ENCODE measurements around the gene POLR3A. TPM values are rescaled to one million over a fixed set of nuclear protein-coding genes. Genes with fewer than 3 reads are reported as not detected.
"Not testable (repeated sequence)": the region's sequence is repeated elsewhere in the genome, so short reads cannot be mapped to it uniquely, and the experiment has no call there.

The POLR3A gene
- total RNA-seq, 1 donor from 2014 or later = 29.5 TPM

DNA sequence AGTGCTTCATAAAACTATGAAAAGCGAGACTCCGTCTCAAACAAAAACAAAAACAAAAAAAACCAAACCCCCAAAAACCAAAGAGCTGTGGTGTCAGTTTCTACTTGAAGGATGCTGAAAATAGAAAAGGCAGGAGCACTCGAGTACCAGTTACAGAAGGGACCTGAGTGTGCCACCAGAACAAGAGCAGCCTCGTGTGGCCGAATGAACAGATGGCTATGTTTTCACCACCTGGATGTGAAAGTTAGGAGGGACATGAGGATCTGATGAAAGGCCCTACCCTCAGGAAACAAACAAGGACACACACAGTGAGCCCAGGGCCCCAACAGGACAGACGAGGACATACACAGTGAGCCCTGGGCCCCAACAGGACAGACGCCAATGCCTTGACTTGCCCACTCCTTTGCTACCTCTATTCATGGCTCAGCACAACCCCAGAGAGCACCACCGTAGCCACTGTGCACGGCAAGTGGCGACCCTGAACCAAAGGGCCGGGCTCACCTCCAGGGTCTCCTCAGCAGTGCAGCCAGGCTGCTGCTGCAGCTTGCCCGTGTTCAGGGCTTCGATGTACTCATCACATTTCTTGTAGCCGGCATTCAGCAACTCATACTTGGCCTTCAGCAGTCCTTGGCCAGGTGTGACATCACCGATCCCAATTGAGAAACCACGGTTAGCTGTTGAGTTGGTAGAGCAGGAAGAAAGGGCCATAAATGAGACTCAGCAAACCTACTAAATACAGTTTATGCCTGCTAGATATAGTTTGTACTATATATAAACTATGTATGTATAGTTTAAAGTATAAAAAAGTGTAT, 24.9 kb downstream of the POLR3A start:
- Mint-ChIP-seq H3K27me3 (ENCODE audit: insufficient read depth) (no peaks in the 10 kb centered on the region), H3K4me1 (ENCODE audit: low read depth) (no peaks in the 10 kb centered on the region), H3K9me3 (no peaks in the 10 kb centered on the region), H3K36me3 (ENCODE audit: low read depth) (peaks cover 56% of the 10 kb centered on the region), H3K27ac (no peak overlapping the region), H3K4me3 (no peak overlapping the region)
- no peak for DNase-seq (ENCODE audit: low spot score)
- intact Hi-C loops (cut with micrococcal nuclease) = no loop called here

DNA sequence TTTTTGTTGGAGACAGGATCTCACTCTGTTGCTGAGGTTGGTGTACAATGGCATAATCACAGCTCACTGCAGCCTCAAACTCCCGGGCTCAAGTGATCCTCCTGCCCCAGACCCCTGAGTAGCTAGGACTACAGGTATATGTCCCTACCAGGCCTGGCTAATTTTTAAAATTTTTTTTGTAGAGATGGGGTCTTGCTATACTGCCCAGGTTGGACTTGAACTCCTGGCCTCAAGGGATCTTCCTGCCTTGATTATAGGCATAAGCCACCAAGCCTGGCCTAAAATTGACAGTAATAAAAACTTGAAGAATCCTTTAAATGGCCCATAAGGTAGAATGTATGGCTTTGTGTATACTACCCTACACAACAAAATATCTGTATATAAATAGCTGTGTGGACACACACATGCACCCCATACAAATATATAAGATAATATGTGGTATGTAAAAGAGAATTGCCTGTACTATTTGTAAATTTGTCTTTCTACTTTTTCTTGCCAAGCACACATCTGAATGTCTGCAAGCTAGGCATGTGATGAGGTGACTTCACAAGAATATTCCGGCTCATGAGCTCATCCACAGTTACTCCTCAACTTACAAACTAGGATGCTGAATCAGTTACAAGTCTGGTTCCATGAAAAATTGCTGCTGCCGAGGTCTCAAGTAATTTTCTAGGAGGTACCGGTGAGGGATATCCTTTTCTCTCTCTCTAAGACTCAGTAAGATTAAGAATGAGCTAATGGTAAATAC, 26.6 kb downstream of the POLR3A start:
- Mint-ChIP-seq H3K4me3 (no peak overlapping the region), H3K27me3 (ENCODE audit: insufficient read depth) (no peaks in the 10 kb centered on the region), H3K9me3 (no peaks in the 10 kb centered on the region), H3K27ac (no peak overlapping the region), H3K36me3 (ENCODE audit: low read depth) (peaks cover 56% of the 10 kb centered on the region), H3K4me1 (ENCODE audit: low read depth) (no peaks in the 10 kb centered on the region)
- no peak for DNase-seq (ENCODE audit: low spot score)
- intact Hi-C loops (cut with micrococcal nuclease) = no loop called here

DNA sequence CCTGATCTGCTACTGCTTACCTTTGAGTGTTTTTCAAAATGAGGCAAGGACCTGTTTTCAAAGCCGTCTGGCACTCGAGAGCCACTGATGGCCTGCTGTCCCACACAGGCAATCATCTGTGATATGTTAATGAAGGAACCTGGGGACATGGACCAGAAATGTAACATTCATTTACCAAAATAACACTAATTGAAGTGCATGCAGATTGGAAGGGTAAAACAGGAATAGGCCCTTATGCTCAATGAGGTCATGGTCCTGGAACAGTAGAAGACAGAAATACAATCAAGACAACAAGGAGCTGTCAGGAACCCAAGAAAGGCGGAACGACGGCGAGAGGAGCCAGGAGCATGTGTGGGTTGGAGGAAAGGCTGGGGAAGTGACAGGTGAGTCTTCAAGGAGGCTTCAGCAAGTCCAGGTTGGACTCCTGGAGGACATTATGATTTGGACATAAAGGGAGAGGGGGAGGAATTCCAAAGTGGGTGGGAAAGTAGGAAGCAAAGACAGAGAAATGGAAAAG, 28.3 kb downstream of the POLR3A start:
- intact Hi-C loops (cut with micrococcal nuclease) = no loop called here
- Mint-ChIP-seq H3K4me1 (ENCODE audit: low read depth) (no peaks in the 10 kb centered on the region), H3K9me3 (no peaks in the 10 kb centered on the region), H3K27ac (no peak overlapping the region), H3K4me3 (no peak overlapping the region), H3K27me3 (ENCODE audit: insufficient read depth) (no peaks in the 10 kb centered on the region), H3K36me3 (ENCODE audit: low read depth) (peaks cover 59% of the 10 kb centered on the region)
- no peak for DNase-seq (ENCODE audit: low spot score)

DNA sequence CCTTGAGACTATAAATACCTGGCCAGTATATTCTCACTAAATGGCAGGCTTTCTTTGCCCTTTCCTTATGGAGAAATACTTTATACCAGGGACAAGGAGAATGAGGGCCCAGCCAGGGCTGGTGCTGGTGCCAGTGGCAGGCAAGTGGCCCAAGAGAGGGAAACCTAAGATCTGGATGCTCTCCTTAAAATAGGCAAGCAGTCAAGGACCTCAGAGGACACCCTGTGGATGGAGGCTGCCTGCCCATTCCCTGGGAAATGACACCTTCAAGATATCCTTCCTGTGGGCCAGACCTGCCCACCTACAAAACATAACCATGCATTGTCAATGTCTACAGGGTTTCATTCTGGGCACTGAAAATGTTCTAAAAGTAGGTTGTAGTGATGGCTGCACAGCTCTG, 29.1 kb downstream of the POLR3A start:
- no peaks in the 10 kb centered on the region for H3K9me3 Mint-ChIP-seq
- intact Hi-C loops (cut with micrococcal nuclease) = no loop called here
- H3K4me1 Mint-ChIP-seq (ENCODE audit: low read depth) = no peaks in the 10 kb centered on the region
- no peak overlapping the region for H3K4me3 Mint-ChIP-seq
- DNase-seq (ENCODE audit: low spot score) = no peak
- peaks cover 53% of the 10 kb centered on the region for H3K36me3 Mint-ChIP-seq (ENCODE audit: low read depth)
- H3K27ac Mint-ChIP-seq = no peak overlapping the region
- no peaks in the 10 kb centered on the region for H3K27me3 Mint-ChIP-seq (ENCODE audit: insufficient read depth)

DNA sequence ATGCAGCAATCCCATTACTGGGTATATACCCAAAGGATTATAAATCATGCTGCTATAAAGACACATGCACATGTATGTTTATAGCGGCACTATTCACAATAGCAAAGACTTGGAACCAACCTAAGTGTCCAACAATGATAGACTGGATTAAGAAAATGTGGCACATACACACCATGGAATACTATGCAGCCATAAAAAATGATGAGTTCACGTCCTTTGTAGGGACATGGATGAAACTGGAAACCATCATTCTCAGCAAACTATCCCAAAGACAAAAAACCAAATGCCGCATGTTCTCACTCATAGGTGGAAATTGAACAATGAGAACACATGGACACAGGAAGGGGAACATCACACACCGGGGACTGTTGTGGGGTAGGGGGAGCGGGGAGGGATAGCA, 30.5 kb downstream of the POLR3A start:
- DNase-seq (ENCODE audit: low spot score); H3K4me1 Mint-ChIP-seq (ENCODE audit: low read depth); H3K4me3 Mint-ChIP-seq; H3K27me3 Mint-ChIP-seq (ENCODE audit: insufficient read depth); H3K9me3 Mint-ChIP-seq; intact Hi-C loops (cut with micrococcal nuclease); H3K27ac Mint-ChIP-seq: not testable (repeated sequence)
- peaks cover 52% of the 10 kb centered on the region for H3K36me3 Mint-ChIP-seq (ENCODE audit: low read depth)

DNA sequence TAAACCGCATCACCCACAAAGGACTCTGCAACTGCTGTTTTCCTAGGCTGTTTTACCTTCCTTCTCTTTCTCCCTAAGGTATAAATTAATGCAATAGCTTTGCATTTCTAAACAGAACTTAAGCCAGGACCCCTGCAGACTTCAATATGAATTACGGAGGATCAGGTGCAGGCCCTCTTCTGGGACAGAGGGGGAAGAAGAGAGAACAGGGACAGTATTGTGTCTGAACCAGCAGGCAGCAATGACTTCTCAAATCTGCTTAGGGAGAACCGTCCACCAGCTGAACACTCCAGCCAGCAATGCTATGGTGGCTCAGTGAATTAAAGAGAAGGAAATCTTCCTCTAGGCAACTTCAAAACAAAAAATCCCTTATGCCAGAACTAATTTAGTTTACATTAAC, 35.7 kb downstream of the POLR3A start:
- H3K4me3 Mint-ChIP-seq = no peak overlapping the region
- no peak for DNase-seq (ENCODE audit: low spot score)
- H3K9me3 Mint-ChIP-seq = no peaks in the 10 kb centered on the region
- peaks cover 50% of the 10 kb centered on the region for H3K36me3 Mint-ChIP-seq (ENCODE audit: low read depth)
- H3K27me3 Mint-ChIP-seq (ENCODE audit: insufficient read depth) = no peaks in the 10 kb centered on the region
- H3K4me1 Mint-ChIP-seq (ENCODE audit: low read depth) = no peaks in the 10 kb centered on the region
- no peak overlapping the region for H3K27ac Mint-ChIP-seq
- intact Hi-C loops (cut with micrococcal nuclease) = no loop called here

DNA sequence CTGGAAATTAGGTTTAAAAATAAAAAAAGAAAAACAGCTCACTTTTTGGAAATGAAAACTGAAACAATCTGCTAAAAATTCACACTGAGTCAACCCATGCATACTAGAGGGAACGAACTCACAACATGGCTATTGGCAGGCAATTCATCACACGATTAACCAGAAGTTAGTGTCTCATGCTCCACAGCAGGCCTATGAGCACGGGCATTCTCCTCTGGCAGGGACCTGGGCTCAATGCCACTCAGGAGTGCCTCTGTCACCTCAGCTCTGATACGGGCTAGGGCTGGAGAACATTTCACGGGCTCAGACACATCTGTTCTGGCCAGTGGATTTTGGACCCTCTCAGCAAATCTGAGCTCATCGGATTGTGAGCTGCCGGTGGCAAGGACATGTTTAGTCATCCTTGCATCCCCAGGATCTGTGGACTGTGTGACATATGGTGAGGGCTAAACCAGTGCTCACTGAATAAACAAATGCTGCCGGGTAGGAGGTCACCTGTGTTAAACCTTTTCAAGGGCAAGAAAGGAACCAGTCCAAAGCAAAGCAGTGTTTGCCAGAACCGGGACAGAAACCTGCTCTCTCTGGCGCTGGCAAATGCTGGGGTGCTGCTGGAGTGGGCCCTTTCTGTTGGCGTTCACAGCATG, 40.1 kb downstream of the POLR3A start:
- intact Hi-C loops (cut with micrococcal nuclease) = no loop called here
- DNase-seq (ENCODE audit: low spot score) = no peak

DNA sequence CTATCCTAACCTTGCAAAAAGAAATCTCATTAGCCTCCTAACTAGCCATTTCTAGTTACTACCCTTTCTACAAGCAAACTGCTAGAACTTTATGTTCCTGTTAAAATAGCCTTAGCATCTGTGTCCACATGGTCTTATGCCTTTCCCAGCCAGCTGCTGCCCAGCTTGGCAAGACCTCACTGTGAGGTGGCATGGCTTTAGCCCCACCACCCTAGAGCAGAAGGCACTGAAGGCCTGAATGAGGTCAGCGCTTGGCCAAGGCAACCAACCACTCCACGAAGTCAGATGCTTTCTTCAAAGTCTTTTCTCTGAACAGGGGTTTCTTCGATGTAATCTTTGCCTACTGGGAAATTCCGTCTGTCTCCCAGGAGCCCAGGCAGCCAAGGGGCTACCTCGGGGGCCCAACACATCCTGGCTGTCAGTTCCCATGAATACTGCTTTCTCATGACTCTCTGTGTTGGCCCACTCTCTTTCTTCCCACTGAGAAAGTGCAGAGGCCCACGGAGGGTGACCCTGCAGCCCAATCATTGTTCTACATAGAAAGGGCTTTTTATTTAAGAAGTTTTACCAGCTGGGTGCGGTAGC, 41.6 kb downstream of the POLR3A start:
- intact Hi-C loops (cut with micrococcal nuclease) = no loop called here
- no peak overlapping the region for H3K27ac Mint-ChIP-seq
- H3K9me3 Mint-ChIP-seq = no peaks in the 10 kb centered on the region
- no peaks in the 10 kb centered on the region for H3K27me3 Mint-ChIP-seq (ENCODE audit: insufficient read depth)
- H3K4me1 Mint-ChIP-seq (ENCODE audit: low read depth) = peaks cover 6% of the 10 kb centered on the region
- H3K36me3 Mint-ChIP-seq (ENCODE audit: low read depth) = peaks cover 55% of the 10 kb centered on the region
- no peak for DNase-seq (ENCODE audit: low spot score)
- no peak overlapping the region for H3K4me3 Mint-ChIP-seq

More for the DNA sequence above, 40.1 kb downstream of the POLR3A start:
- Mint-ChIP-seq H3K27ac (no peak overlapping the region), H3K4me3 (no peak overlapping the region), H3K4me1 (ENCODE audit: low read depth) (peaks cover 6% of the 10 kb centered on the region), H3K36me3 (ENCODE audit: low read depth) (peaks cover 55% of the 10 kb centered on the region), H3K27me3 (ENCODE audit: insufficient read depth) (no peaks in the 10 kb centered on the region), H3K9me3 (no peaks in the 10 kb centered on the region)

DNA sequence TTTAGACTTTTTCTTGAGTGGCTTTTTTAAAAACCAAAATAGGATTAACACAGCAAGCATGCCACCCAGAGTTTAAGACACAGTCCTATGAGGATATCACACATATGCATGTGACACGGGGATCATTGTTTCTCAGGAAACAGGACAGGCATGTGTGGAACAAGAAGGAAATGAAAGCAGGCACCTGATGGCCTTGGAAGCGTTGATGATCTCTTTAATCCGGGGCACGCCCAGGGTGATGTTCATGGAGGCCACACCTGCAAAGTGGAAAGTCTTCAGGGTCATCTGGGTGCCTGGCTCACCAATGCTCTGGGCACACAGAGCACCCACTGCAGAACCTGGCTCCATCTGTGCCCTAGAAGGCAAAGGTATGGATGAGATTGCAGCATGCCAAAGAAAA, 44.3 kb downstream of the POLR3A start:
- peaks cover 61% of the 10 kb centered on the region for H3K36me3 Mint-ChIP-seq (ENCODE audit: low read depth)
- intact Hi-C loops (cut with micrococcal nuclease) = no loop called here

DNA sequence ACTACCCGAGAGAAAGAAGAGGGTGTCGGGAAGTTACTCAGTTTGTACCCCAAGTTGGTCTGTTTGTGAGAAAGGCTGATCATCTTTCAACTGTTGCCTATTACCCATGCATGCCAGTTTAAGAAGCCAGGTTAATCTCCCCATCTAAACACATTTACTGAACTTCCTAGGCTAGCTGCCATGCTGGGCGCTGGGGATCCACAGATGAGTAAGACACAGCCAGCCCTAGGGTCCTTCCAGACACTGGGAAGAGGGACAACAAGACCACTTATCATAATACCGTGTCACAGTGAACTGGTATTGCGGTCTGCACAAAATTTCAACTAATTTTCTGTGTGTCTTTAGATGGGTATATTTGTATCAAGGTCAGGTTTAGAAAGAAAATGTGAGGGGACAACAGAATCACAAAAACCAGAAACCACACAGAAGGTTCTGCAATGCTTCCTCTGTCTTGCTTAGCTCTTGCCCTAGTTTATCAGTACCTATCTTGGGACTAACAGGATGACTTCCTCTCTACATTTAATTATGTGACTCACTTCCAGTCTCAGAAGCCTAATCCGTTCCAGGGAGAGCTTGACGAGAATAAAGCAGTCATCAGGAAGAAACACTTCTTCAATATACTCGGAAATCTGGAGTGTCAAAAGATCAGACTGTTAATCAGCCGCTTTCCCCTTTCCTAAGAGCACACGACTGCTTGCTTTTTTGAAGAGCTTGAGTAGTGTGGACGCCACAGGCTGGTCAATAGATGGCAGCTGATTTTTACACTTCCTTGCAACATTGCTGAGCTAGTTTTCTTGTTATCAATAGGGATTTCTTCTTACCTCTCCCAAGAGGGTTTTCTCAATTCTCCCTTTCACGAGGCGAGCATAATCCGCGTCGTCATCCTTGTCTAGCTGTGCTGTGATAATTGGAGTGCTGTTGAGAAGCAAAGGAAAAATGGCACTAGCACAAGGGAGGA, 45.7 kb downstream of the POLR3A start:
- H3K9me3 Mint-ChIP-seq = no peaks in the 10 kb centered on the region
- H3K36me3 Mint-ChIP-seq (ENCODE audit: low read depth) = peaks cover 69% of the 10 kb centered on the region
- no peak for DNase-seq (ENCODE audit: low spot score)
- H3K4me3 Mint-ChIP-seq = no peak overlapping the region
- no peaks in the 10 kb centered on the region for H3K27me3 Mint-ChIP-seq (ENCODE audit: insufficient read depth)
- H3K27ac Mint-ChIP-seq = no peak overlapping the region
- intact Hi-C loops (cut with micrococcal nuclease) = no loop called here
- H3K4me1 Mint-ChIP-seq (ENCODE audit: low read depth) = peaks cover 6% of the 10 kb centered on the region

More for the DNA sequence above, 44.3 kb downstream of the POLR3A start:
- Mint-ChIP-seq H3K9me3 (no peaks in the 10 kb centered on the region), H3K4me3 (no peak overlapping the region), H3K27me3 (ENCODE audit: insufficient read depth) (no peaks in the 10 kb centered on the region), H3K4me1 (ENCODE audit: low read depth) (peaks cover 6% of the 10 kb centered on the region), H3K27ac (no peak overlapping the region)
- no peak for DNase-seq (ENCODE audit: low spot score)

DNA sequence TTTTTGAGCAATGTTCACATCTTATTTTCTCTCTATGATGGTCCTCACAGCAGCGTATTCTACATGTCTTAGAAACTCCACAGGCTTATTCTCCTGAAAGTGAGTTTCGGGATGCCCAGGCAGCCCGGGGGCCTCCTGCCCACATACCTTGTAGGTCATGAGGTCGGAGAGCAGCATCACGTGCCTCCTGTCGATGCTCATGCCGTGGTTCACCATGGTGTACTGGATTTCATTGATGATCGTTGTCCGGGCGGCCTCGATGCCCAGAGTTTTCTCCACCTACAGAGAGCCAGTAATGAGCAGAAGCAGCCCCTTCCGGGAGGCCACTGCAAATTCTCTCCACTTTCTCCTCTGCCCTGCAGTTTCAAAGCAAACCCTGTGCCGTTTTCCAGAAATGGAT, 48.0 kb downstream of the POLR3A start:
- H3K27me3 Mint-ChIP-seq (ENCODE audit: insufficient read depth) = no peaks in the 10 kb centered on the region
- intact Hi-C loops (cut with micrococcal nuclease) = no loop called here
- H3K4me3 Mint-ChIP-seq = no peak overlapping the region
- H3K27ac Mint-ChIP-seq = no peak overlapping the region
- DNase-seq (ENCODE audit: low spot score) = no peak
- peaks cover 66% of the 10 kb centered on the region for H3K36me3 Mint-ChIP-seq (ENCODE audit: low read depth)
- no peaks in the 10 kb centered on the region for H3K4me1 Mint-ChIP-seq (ENCODE audit: low read depth)
- H3K9me3 Mint-ChIP-seq = no peaks in the 10 kb centered on the region

DNA sequence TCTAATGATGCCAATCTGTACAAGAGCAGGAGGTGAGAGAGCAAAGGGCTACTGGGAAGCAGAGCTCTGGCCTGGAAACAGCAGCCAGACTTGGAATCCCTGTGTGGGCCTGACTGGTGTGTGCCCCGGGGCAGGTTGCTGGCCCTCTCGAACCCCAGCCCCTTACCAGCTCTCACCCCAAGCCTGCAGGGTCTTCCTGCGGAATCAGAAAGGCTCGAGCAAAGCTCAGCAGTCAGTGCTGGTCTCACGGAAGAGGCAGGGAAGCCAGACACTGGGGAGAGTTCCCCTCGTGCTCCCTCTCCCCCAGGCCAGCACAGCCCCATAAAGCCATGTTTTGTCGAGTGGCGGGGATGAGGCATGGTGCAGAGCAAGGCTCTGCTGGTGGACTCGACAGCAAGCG, 50.1 kb downstream of the POLR3A start:
- Mint-ChIP-seq H3K9me3 (no peaks in the 10 kb centered on the region), H3K27me3 (ENCODE audit: insufficient read depth) (no peaks in the 10 kb centered on the region), H3K4me1 (ENCODE audit: low read depth) (no peaks in the 10 kb centered on the region), H3K4me3 (no peak overlapping the region), H3K27ac (no peak overlapping the region), H3K36me3 (ENCODE audit: low read depth) (peaks cover 52% of the 10 kb centered on the region)
- no peak for DNase-seq (ENCODE audit: low spot score)
- intact Hi-C loops (cut with micrococcal nuclease) = loop anchor here (5.0 kb wide), 1 partner anchor 52 kb away; the partner anchor contains the start of gene DLG5
